GM13977 (cell line): Measurements from ENCODE around the gene RARRES1.

ENCODE experiments used
- DNase-seq: peaks from one replicate; pipeline ENCODE4 v3.0.0; 2012; ENCODE audit warnings: low spot score
- in situ Hi-C: fragments of 300-500 bp; cut with MboI; formaldehyde crosslinking; loops from one replicate; pipeline ENCODE4 v1.12.0; 2022; ENCODE audit warnings: low sequenced_read_pairs, low pct_unique_long_range_greater_than_20kb, mixed read lengths, inconsistent platforms; ENCODE audit not compliant: unreplicated experiment
- TF ChIP-seq, protein P1 (sequence below): IDR thresholded peaks from 2 replicates; pipeline ENCODE4 v1.5.1; 2012; ENCODE audit warnings: mild to moderate bottlenecking, control low read depth; ENCODE audit not compliant: insufficient read depth; ENCODE audit errors: extremely low read depth, missing control alignments

The RARRES1 gene

GRCh38 chr3:158737976-158738615 is 5.8 kb upstream of the RARRES1 start:
- in situ Hi-C loops: no loop called here
- no peak for DNase-seq
- TF ChIP-seq, protein P1, sequence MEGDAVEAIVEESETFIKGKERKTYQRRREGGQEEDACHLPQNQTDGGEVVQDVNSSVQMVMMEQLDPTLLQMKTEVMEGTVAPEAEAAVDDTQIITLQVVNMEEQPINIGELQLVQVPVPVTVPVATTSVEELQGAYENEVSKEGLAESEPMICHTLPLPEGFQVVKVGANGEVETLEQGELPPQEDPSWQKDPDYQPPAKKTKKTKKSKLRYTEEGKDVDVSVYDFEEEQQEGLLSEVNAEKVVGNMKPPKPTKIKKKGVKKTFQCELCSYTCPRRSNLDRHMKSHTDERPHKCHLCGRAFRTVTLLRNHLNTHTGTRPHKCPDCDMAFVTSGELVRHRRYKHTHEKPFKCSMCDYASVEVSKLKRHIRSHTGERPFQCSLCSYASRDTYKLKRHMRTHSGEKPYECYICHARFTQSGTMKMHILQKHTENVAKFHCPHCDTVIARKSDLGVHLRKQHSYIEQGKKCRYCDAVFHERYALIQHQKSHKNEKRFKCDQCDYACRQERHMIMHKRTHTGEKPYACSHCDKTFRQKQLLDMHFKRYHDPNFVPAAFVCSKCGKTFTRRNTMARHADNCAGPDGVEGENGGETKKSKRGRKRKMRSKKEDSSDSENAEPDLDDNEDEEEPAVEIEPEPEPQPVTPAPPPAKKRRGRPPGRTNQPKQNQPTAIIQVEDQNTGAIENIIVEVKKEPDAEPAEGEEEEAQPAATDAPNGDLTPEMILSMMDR: no peak

DNA sequence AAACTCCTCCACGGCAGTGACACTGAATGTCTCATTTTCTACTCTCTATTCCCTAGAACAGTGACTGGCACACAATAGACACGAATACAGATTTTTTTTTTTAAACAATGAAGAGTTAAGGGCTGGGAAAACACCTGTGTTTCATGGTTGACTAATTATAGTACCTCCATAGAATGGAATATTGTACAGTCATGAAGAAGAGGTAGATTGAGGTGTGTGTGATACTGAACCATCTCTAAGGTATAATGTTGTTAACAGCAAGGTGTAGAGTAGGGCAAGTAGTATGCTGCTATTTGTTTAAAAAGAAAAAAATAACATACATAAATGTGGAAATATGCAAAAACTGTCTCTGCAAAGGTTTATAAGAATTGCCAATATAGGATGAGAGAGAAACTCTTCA is 5.2 kb upstream of the RARRES1 start:
- TF ChIP-seq, protein P1: no peak
- in situ Hi-C loops: no loop called here
- DNase-seq: no peak

- TF ChIP-seq, protein P1: no peak
- in situ Hi-C loops: no loop called here
- no peak for DNase-seq
These were observed 3.2 kb upstream of the RARRES1 start for GRCh38 chr3:158735296-158736033.

GRCh38 chr3:158733656-158734055 is 1.4 kb upstream of the RARRES1 start:
- in situ Hi-C loops: no loop called here
- TF ChIP-seq, protein P1: no peak
- DNase-seq: no peak

GRCh38 chr3:158732856-158733200 is 571 bp upstream of the RARRES1 start:
- DNase-seq: no peak
- in situ Hi-C loops: no loop called here
- TF ChIP-seq, protein P1: no peak

DNA sequence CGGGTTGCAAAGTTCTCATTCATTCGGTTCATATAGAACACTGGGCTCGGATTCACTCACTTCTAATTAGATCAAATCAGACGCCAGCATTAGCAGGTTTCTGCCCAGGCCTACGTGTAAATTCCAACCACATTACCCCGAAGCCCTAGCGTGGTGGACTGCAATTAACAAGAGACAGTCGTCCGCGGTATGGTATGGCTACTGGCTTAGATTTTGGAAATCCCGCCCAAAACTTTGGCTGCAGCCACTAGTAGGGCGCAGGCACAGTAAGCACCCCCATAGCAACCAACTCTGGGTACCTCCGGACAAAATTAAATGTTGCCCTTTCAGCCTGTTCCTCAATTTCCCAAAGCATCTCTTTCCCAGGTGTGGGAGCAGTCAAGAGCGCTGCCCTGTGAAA is 771 bp downstream of the RARRES1 start:
- TF ChIP-seq, protein P1: no peak
- no peak for DNase-seq
- in situ Hi-C loops: no loop called here
